A549 (cell line): ENCODE measurements around the gene BBX. TPM values are rescaled to one million over a fixed set of nuclear protein-coding genes. Genes with fewer than 3 reads are reported as not detected.

Experiments used
- ATAC-seq, 2 experiments: fragments of 200-7000 bp in 1 of 2; fragments of >200 bp in 1 of 2; cut with Nextera tagmentation in 1 of 2; cut with Tn5 transposase in 1 of 2; 3 replicates each; pipeline versions ENCODE4 v1.8.0 to v1.9.1; 2018 to 2020; ENCODE audit warnings: mild to moderate bottlenecking in 1 of 2, moderate library complexity in 1 of 2
- CTCF ChIA-PET: fragments of 300-600 bp; sonication (Branson Sonifier 250); formaldehyde crosslinking; extraction: SDS; loops from one replicate; lab custom pipeline; 2021; ENCODE audit warnings: antibody characterized with exemption, inconsistent platforms; lab: Yijun Ruan, JAX
- POLR2A ChIA-PET: fragments of 350-600 bp; formaldehyde crosslinking; extraction: SDS; loops from one replicate; lab custom pipeline; 2021; ENCODE audit warnings: antibody characterized with exemption, inconsistent platforms; lab: Yijun Ruan, JAX
- DNase-seq, 2 experiments: peaks; one replicate each; pipeline versions ENCODE4 v3.0.0 to v3.0.0-alpha.2; 2011 to 2016; ENCODE audit warnings: low read depth in 1 of 2, low spot score in 1 of 2
- FAIRE-seq: peaks from 2 replicates; lab custom pipeline; 2011; peaks lifted over from hg19 to GRCh38; lab: Jason Lieb, UNC
- H3K27ac ChIP-seq, 2 experiments: fragments of >200 bp; sonication (Bioruptor Twin); formaldehyde crosslinking; 3 replicates each; pipeline ENCODE4 v1.5.1; 2016 to 2017
- H3K4me1 ChIP-seq: fragments of >200 bp; sonication (Bioruptor Twin); formaldehyde crosslinking; 3 replicates; pipeline ENCODE4 v1.6.1; 2016
- H3K4me2 ChIP-seq: fragments of >200 bp; sonication (Bioruptor Twin); formaldehyde crosslinking; 3 replicates; pipeline ENCODE4 v1.6.1; 2016
- H3K4me3 ChIP-seq: fragments of >200 bp; sonication (Bioruptor Twin); formaldehyde crosslinking; 3 replicates; pipeline ENCODE4 v1.5.1; 2016
- H3K9me3 ChIP-seq: fragments of >200 bp; sonication (Bioruptor Twin); formaldehyde crosslinking; 3 replicates; pipeline ENCODE4 v1.6.1; 2016
- CHD4 ChIP-seq: fragments of 200-600 bp; sonication (generic); IDR thresholded peaks from 2 replicates; pipeline ENCODE4 v1.6.1; 2016; ENCODE audit warnings: antibody characterized with exemption, mild to moderate bottlenecking, borderline replicate concordance
- EP300 ChIP-seq, 2 experiments: fragments of >200 bp; sonication (Bioruptor Twin); formaldehyde crosslinking; IDR thresholded peaks; 2 replicates in 1 of 2; 3 replicates in 1 of 2; pipeline ENCODE4 v1.6.1; 2016 to 2017
- FOSB ChIP-seq: fragments of 250-450 bp; sonication (Bioruptor Pico); IDR thresholded peaks from 2 replicates; pipeline ENCODE4 v1.5.0; 2020; ENCODE audit warnings: mild to moderate bottlenecking, moderate library complexity
- GATA3 ChIP-seq: IDR thresholded peaks from 2 replicates; pipeline ENCODE4 v1.6.1; 2012; ENCODE audit warnings: borderline replicate concordance
- HES2 ChIP-seq: fragments of >200 bp; sonication (Bioruptor Twin); formaldehyde crosslinking; IDR thresholded peaks from 2 replicates; pipeline ENCODE4 v1.6.1; 2016
- HOXB13 ChIP-seq: fragments of 250-450 bp; sonication (Bioruptor Pico); IDR thresholded peaks from 2 replicates; pipeline ENCODE4 v1.5.0; 2020; ENCODE audit warnings: low read depth, mild to moderate bottlenecking, moderate library complexity
- KDM5A ChIP-seq: fragments of 200-600 bp; sonication (generic); IDR thresholded peaks from 2 replicates; pipeline ENCODE4 v1.6.1; 2016; ENCODE audit warnings: antibody characterized with exemption, mild to moderate bottlenecking
- MAFK ChIP-seq: fragments of 450-650 bp; IDR thresholded peaks from 2 replicates; pipeline ENCODE4 v1.6.1; 2014; ENCODE audit not compliant: partially characterized antibody
- RAD21 ChIP-seq, 2 experiments: fragments of >200 bp in 1 of 2; sonication (Bioruptor Twin) in 1 of 2; formaldehyde crosslinking in 1 of 2; IDR thresholded peaks in 1 of 2; conservative IDR thresholded peaks in 1 of 2; 2 replicates in 1 of 2; 3 replicates in 1 of 2; pipeline ENCODE4 v1.6.1; 2012 to 2018; ENCODE audit warnings: inconsistent platforms in 1 of 2
- REST ChIP-seq: fragments of 200-600 bp; sonication (generic); IDR thresholded peaks from 2 replicates; pipeline ENCODE4 v1.6.1; 2016; ENCODE audit warnings: antibody characterized with exemption, mild to moderate bottlenecking, moderate library complexity
- RFX5 ChIP-seq: fragments of 450-650 bp; IDR thresholded peaks from 2 replicates; pipeline ENCODE4 v1.7.1; 2014; ENCODE audit warnings: antibody characterized with exemption, mild to moderate bottlenecking, moderate library complexity
- RNF2 ChIP-seq: fragments of 200-600 bp; sonication (generic); IDR thresholded peaks from 2 replicates; pipeline ENCODE4 v1.6.1; 2016; ENCODE audit warnings: low read depth, mild to moderate bottlenecking, antibody characterized with exemption, moderate library complexity, borderline replicate concordance
- SMC3 ChIP-seq: fragments of >200 bp; sonication (Bioruptor Twin); formaldehyde crosslinking; IDR thresholded peaks from 3 replicates; pipeline ENCODE4 v1.6.1; 2018; ENCODE audit warnings: inconsistent platforms
- SREBF2 ChIP-seq: fragments of 450-650 bp; IDR thresholded peaks from 2 replicates; pipeline ENCODE4 v1.6.1; 2014; ENCODE audit warnings: mild to moderate bottlenecking, moderate library complexity
- TP53 ChIP-seq: fragments of 250-450 bp; sonication (Bioruptor Pico); IDR thresholded peaks from 2 replicates; pipeline ENCODE4 v1.5.0; 2021; ENCODE audit warnings: mild to moderate bottlenecking, moderate library complexity
- ZC3H11A ChIP-seq: fragments of 450-650 bp; IDR thresholded peaks from 2 replicates; pipeline ENCODE4 v1.6.1; 2014; ENCODE audit warnings: antibody characterized with exemption, mild to moderate bottlenecking
- ZFP36 ChIP-seq: fragments of 450-650 bp; IDR thresholded peaks from 2 replicates; pipeline ENCODE4 v1.6.1; 2014; ENCODE audit warnings: borderline replicate concordance; ENCODE audit not compliant: partially characterized antibody
- ZSCAN20 ChIP-seq: fragments of 250-450 bp; sonication (Bioruptor Pico); IDR thresholded peaks from 2 replicates; pipeline ENCODE4 v1.8.0; 2022; ENCODE audit warnings: mild to moderate bottlenecking, moderate library complexity
- WGBS: methylation state at CpG from one replicate; pipeline ENCODE4 v1.1.6; 2017; ENCODE audit errors: missing lambda C conversion rate; 5-methylcytosine and 5-hydroxymethylcytosine counted together
- polyA plus RNA-seq, 4 experiments: library from polyadenylated mRNA; depleted of rRNA in 3 of 4; stranded (reverse); fragments of >200 nt; fragmentation: RNase III in 1 of 4; extraction: RNeasy Plus Mini Kit Qiagen cat#74134 plus additional on column Dnase treatment in 1 of 4; gene quantifications; 2 replicates in 3 of 4; 3 replicates in 1 of 4; pipeline ENCODE4 v1.2.3, GENCODE V29; 2011 to 2017
- TF ChIP-seq, protein P1 (sequence below): IDR thresholded peaks from 2 replicates; pipeline ENCODE4 v1.6.1; 2012
- TF ChIP-seq, protein P2 (sequence below): fragments of 450-650 bp; IDR thresholded peaks from 2 replicates; pipeline ENCODE4 v1.6.1; 2014; ENCODE audit warnings: antibody characterized with exemption
- TF ChIP-seq, protein P3 (sequence below): fragments of >200 bp; sonication (Bioruptor Twin); formaldehyde crosslinking; IDR thresholded peaks from 3 replicates; pipeline ENCODE4 v1.5.1; 2016

BBX gene
- polyA plus RNA-seq, 2 of the 4 experiments (the other 2 are of a cell fraction), result 16.7 to 62.8 TPM

DNA sequence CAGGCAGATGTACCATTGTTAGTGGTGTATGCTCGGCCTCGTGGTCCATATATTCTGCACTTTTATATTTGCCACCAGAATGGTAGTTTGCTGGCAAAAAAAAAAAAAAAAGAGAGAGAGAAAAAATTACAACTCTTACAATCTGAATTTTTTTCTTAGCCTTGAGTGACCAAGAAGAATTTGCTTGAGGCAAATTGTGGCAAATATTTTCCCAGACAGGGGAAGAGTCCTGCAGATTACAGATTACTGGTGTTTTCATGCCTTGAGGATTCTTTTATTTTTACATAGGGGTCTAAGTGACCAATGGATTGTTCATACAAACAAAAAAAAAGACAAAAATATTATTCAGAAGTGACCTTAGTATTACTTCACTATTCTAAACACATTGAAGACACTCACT lies 283.3 kb downstream of the BBX start:
- H3K4me1 ChIP-seq, result no peaks in the 10 kb centered on the region
- DNase-seq (no peak), FAIRE-seq (no peak), ATAC-seq (no peak)
- 96% methylated on average over 2 of the region's 2 CpGs for WGBS
- no peaks in the 10 kb centered on the region for H3K9me3 ChIP-seq
- TF ChIP-seq, protein P1, sequence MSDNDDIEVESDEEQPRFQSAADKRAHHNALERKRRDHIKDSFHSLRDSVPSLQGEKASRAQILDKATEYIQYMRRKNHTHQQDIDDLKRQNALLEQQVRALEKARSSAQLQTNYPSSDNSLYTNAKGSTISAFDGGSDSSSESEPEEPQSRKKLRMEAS, result no peak
- TF ChIP-seq FOSB (CRISPR knock-in tag) (no peak), RNF2 (no peak), HES2 (no peak), REST (no peak), MAFK (no peak), CHD4 (no peak), ZC3H11A (no peak), ZFP36 (no peak), SREBF2 (no peak), RFX5 (no peak), RAD21 (conservative IDR thresholded peaks at IDR 0.05 in 1 of 2, IDR thresholded peaks at IDR 0.05 in 1 of 2) (no peak)
- TF ChIP-seq, protein P2, sequence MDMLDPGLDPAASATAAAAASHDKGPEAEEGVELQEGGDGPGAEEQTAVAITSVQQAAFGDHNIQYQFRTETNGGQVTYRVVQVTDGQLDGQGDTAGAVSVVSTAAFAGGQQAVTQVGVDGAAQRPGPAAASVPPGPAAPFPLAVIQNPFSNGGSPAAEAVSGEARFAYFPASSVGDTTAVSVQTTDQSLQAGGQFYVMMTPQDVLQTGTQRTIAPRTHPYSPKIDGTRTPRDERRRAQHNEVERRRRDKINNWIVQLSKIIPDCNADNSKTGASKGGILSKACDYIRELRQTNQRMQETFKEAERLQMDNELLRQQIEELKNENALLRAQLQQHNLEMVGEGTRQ, result no peak
- ChIA-PET POLR2A (no interaction called here), CTCF (no interaction called here)
- no peak overlapping the region for H3K27ac ChIP-seq
- H3K4me3 ChIP-seq, result no peak overlapping the region
- H3K4me2 ChIP-seq, result no peak overlapping the region

GRCh38 chr3:107806536-107806935 lies 283.8 kb downstream of the BBX start:
- Histone ChIP-seq H3K4me3 (no peak overlapping the region), H3K4me2 (no peak overlapping the region), H3K9me3 (no peaks in the 10 kb centered on the region), H3K27ac (no peak overlapping the region), H3K4me1 (no peaks in the 10 kb centered on the region)
- DNase-seq (no peak), FAIRE-seq (no peak), ATAC-seq (no peak)
- TF ChIP-seq RNF2 (no peak), EP300 (IDR thresholded peaks at IDR 0.05) (no peak), ZSCAN20 (no peak), TP53 (CRISPR knock-in tag) (no peak), KDM5A (no peak), GATA3 (no peak)
- POLR2A ChIA-PET, result no interaction called here
- CTCF ChIA-PET, result no interaction called here
- WGBS, result 98% methylated on average over 3 of the region's 3 CpGs

- TF ChIP-seq RNF2 (no peak), ZC3H11A (no peak), EP300 (IDR thresholded peaks at IDR 0.05) (no peak), HOXB13 (no peak), ZFP36 (no peak), REST (no peak), SMC3 (no peak), RFX5 (no peak)
- TF ChIP-seq, protein P3, sequence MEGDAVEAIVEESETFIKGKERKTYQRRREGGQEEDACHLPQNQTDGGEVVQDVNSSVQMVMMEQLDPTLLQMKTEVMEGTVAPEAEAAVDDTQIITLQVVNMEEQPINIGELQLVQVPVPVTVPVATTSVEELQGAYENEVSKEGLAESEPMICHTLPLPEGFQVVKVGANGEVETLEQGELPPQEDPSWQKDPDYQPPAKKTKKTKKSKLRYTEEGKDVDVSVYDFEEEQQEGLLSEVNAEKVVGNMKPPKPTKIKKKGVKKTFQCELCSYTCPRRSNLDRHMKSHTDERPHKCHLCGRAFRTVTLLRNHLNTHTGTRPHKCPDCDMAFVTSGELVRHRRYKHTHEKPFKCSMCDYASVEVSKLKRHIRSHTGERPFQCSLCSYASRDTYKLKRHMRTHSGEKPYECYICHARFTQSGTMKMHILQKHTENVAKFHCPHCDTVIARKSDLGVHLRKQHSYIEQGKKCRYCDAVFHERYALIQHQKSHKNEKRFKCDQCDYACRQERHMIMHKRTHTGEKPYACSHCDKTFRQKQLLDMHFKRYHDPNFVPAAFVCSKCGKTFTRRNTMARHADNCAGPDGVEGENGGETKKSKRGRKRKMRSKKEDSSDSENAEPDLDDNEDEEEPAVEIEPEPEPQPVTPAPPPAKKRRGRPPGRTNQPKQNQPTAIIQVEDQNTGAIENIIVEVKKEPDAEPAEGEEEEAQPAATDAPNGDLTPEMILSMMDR, result no peak
- H3K4me3 ChIP-seq, result no peak overlapping the region
- ChIA-PET CTCF (interaction anchor here (0.6 to 1.6 kb wide), 6 partner anchors 9 to 381 kb away, joined by 3 to 5 read pairs (median 3); no protein-coding TSS in a partner anchor), POLR2A (no interaction called here)
- no peak overlapping the region for H3K4me2 ChIP-seq
- no peak overlapping the region for H3K27ac ChIP-seq
- FAIRE-seq, result no peak
- no peaks in the 10 kb centered on the region for H3K4me1 ChIP-seq
- no peak for DNase-seq
- H3K9me3 ChIP-seq, result no peaks in the 10 kb centered on the region
- WGBS, result 74% methylated on average over 8 of the region's 8 CpGs
- no peak for ATAC-seq
These were observed 287.7 kb downstream of the BBX start for GRCh38 chr3:107810171-107811071.
